Uterus (tissue), 4 donors: ENCODE results near the gene KIAA1191. TPM values are rescaled to one million over a fixed set of nuclear protein-coding genes. Genes with fewer than 3 reads are reported as not detected.
A peak's percentile ranks its signal among the peaks of the same experiment; 100 is the strongest.

ENCODE experiments used
- DNase-seq, 2 donors: peaks; one replicate each; pipeline ENCODE4 v3.0.0-alpha.2; 2019 to 2020
- H3K27ac ChIP-seq, 2 donors: fragments of 200-600 bp; sonication (generic); 1 replicate in 1 of 2; 2 replicates in 1 of 2; pipeline ENCODE4 v1.5.1; 2016 to 2018
- H3K27me3 ChIP-seq, 2 donors: fragments of 200-600 bp; sonication (generic); one replicate each; pipeline ENCODE4 v1.5.1; 2018 to 2019; ENCODE audit warnings: control low read depth in 1 of 2
- H3K36me3 ChIP-seq, 2 donors: fragments of 200-600 bp; sonication (generic); one replicate each; pipeline ENCODE4 v1.5.1; 2019; ENCODE audit warnings: control low read depth in 1 of 2
- H3K4me1 ChIP-seq, 2 donors: fragments of 200-600 bp; sonication (generic); one replicate each; pipeline ENCODE4 v1.5.1; 2018 to 2019; ENCODE audit warnings: control low read depth in 1 of 2
- H3K4me3 ChIP-seq, 2 donors: fragments of 200-600 bp; sonication (generic); 1 replicate in 1 of 2; 2 replicates in 1 of 2; pipeline ENCODE4 v1.5.1; 2018 to 2019; ENCODE audit warnings: mild to moderate bottlenecking in 1 of 2
- H3K9me3 ChIP-seq, 2 donors: fragments of 200-600 bp; sonication (generic); one replicate each; pipeline ENCODE4 v1.5.1; 2019; ENCODE audit warnings: control low read depth in 1 of 2
- CTCF ChIP-seq, 4 experiments: fragments of 200-600 bp in 2 of 4; fragments of 450-650 bp in 2 of 4; sonication (generic) in 2 of 4; IDR thresholded peaks; one replicate each; pipeline ENCODE4 v1.5.1; 2016 to 2019; ENCODE audit warnings: antibody characterized with exemption in 4 of 4, mild to moderate bottlenecking in 2 of 4, moderate library complexity in 1 of 4
- POLR2A ChIP-seq, 2 donors: fragments of 450-650 bp; IDR thresholded peaks; one replicate each; pipeline ENCODE4 v1.6.1; 2016; ENCODE audit warnings: antibody characterized with exemption in 2 of 2, mild to moderate bottlenecking in 1 of 2, moderate library complexity in 1 of 2
- intact Hi-C: fragments of 100-400 bp; cut with DNase I; formaldehyde crosslinking; loops from one replicate; pipeline ENCODE4 v1.15.1; 2023; ENCODE audit warnings: low total_unique reads
- total RNA-seq, 4 donors: library from RNA; depleted of rRNA in 3 of 4; stranded (reverse); fragments of >200 nt in 3 of 4; gene quantifications; one replicate each; pipeline versions ENCODE4 v1.1.0 to v1.2.4, GENCODE V29; 2014 to 2023
- donor health status: DM: yes; HTN: yes; CAD: no.

KIAA1191 gene
- total RNA-seq, 4 donors from 2014 or later: 57.0 to 112 (median 67.5) TPM

GRCh38 chr5:176381423-176381822, 19.9 kb upstream of the KIAA1191 start:
- no peaks in the 10 kb centered on the region for H3K9me3 ChIP-seq
- TF ChIP-seq CTCF (IDR thresholded peaks at IDR 0.05) (no peak), POLR2A (IDR thresholded peaks at IDR 0.05) (no peak)
- H3K27ac ChIP-seq: no peak overlapping the region
- no peak overlapping the region for H3K4me3 ChIP-seq
- no peaks in the 10 kb centered on the region for H3K27me3 ChIP-seq
- DNase-seq: no peak
- H3K4me1 ChIP-seq: no peaks in the 10 kb centered on the region
- no peaks in the 10 kb centered on the region for H3K36me3 ChIP-seq
- intact Hi-C loops: no loop called here

GRCh38 chr5:176379881-176380280, 18.3 kb upstream of the KIAA1191 start:
- H3K4me1 ChIP-seq: no peaks in the 10 kb centered on the region
- H3K27ac ChIP-seq: no peak overlapping the region
- no peak for DNase-seq
- H3K27me3 ChIP-seq: no peaks in the 10 kb centered on the region
- intact Hi-C loops: no loop called here
- H3K36me3 ChIP-seq: no peaks in the 10 kb centered on the region
- no peak for TF ChIP-seq POLR2A (IDR thresholded peaks at IDR 0.05)
- no peak for TF ChIP-seq CTCF (IDR thresholded peaks at IDR 0.05)
- no peaks in the 10 kb centered on the region for H3K9me3 ChIP-seq
- no peak overlapping the region for H3K4me3 ChIP-seq

GRCh38 chr5:176373100-176373818, 11.7 kb upstream of the KIAA1191 start:
- H3K4me1 ChIP-seq: no peaks in the 10 kb centered on the region
- H3K27me3 ChIP-seq: no peaks in the 10 kb centered on the region
- TF ChIP-seq POLR2A (IDR thresholded peaks at IDR 0.05) (no peak), CTCF (IDR thresholded peaks at IDR 0.05) (no peak)
- no peaks in the 10 kb centered on the region for H3K9me3 ChIP-seq
- DNase-seq: peak in 1 of 2 donors; percentile 38
- H3K36me3 ChIP-seq: no peaks in the 10 kb centered on the region
- no peak overlapping the region for H3K27ac ChIP-seq
- H3K4me3 ChIP-seq: no peak overlapping the region
- intact Hi-C loops: no loop called here

- no peak for DNase-seq
- H3K27me3 ChIP-seq: no peaks in the 10 kb centered on the region
- H3K27ac ChIP-seq: no peak overlapping the region
- H3K4me1 ChIP-seq: no peaks in the 10 kb centered on the region
- no peaks in the 10 kb centered on the region for H3K36me3 ChIP-seq
- no peak for TF ChIP-seq CTCF (IDR thresholded peaks at IDR 0.05)
- no peak for TF ChIP-seq POLR2A (IDR thresholded peaks at IDR 0.05)
- H3K9me3 ChIP-seq: no peaks in the 10 kb centered on the region
- H3K4me3 ChIP-seq: no peak overlapping the region
- intact Hi-C loops: no loop called here
Measured at GRCh38 chr5:176371621-176372539, 10.3 kb upstream of the KIAA1191 start.
